GM23338 (cell line): ENCODE measurements around the gene CTBP2.

ENCODE experiments used
- CREB1 ChIP-seq: fragments of 250-450 bp; sonication (Bioruptor Pico); IDR thresholded peaks from 2 replicates; pipeline ENCODE4 v1.5.0; 2020; ENCODE audit warnings: low read depth, mild to moderate bottlenecking, moderate library complexity
- ETS1 ChIP-seq: IDR thresholded peaks from 2 replicates; pipeline ENCODE4 v1.6.1; 2016; ENCODE audit warnings: antibody characterized with exemption
- EZH2phosphoT487 ChIP-seq: fragments of 200-600 bp; sonication (generic); IDR thresholded peaks from one replicate; pipeline ENCODE4 v1.8.1; 2018; ENCODE audit warnings: antibody characterized with exemption; ENCODE audit not compliant: unreplicated experiment
- NANOG ChIP-seq: IDR thresholded peaks from 2 replicates; pipeline ENCODE4 v1.6.1; 2016; ENCODE audit warnings: antibody characterized with exemption, borderline replicate concordance
- TF ChIP-seq, protein P1 (sequence below), 2 experiments: fragments of 200-600 bp in 1 of 2; sonication (generic) in 1 of 2; conservative IDR thresholded peaks; 2 replicates each; pipeline versions ENCODE4 v1.5.1 to v1.6.1; 2016 to 2017; ENCODE audit warnings: antibody characterized with exemption in 2 of 2, low read depth in 2 of 2, mild to moderate bottlenecking in 2 of 2, moderate library complexity in 1 of 2

DNA sequence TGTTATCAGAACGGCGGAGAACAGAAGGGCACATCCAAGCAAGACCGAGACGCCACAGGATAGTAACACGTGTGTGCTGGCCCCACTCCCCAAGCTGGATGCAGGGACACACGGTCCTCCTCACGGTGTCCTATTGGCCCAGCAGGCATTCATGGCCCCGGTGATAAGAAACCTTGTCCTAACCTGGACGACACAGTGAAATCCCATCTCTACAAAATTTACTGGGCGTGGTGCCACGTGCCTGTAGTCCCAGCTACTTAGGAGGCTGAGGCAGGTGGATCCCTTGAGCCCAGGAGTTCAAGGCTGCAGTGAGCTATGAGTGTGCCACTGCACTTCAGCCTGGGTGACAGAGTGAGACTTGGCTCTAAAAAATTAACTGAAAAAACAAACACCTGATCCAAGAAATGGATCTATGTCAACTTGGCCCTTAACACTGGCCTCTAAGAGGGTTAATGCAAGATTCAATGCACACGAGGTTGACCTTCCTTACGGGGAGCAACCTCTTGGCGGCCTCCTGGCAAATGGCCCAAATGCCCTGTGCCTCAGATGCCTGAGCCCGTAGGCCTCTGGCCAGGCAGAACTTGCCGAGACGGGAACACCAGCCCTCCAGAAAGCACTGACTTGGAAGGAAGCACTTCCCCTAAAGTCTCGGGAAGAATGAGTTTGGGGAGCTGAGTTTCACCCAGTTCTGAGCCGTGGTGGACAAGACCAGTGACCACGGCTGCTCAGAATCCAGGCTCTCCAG, 146.1 kb downstream of the CTBP2 start:
- TF ChIP-seq, protein P1, sequence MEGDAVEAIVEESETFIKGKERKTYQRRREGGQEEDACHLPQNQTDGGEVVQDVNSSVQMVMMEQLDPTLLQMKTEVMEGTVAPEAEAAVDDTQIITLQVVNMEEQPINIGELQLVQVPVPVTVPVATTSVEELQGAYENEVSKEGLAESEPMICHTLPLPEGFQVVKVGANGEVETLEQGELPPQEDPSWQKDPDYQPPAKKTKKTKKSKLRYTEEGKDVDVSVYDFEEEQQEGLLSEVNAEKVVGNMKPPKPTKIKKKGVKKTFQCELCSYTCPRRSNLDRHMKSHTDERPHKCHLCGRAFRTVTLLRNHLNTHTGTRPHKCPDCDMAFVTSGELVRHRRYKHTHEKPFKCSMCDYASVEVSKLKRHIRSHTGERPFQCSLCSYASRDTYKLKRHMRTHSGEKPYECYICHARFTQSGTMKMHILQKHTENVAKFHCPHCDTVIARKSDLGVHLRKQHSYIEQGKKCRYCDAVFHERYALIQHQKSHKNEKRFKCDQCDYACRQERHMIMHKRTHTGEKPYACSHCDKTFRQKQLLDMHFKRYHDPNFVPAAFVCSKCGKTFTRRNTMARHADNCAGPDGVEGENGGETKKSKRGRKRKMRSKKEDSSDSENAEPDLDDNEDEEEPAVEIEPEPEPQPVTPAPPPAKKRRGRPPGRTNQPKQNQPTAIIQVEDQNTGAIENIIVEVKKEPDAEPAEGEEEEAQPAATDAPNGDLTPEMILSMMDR (conservative IDR thresholded peaks at IDR 0.05; ENCODE audit: low read depth in 2 of 2) = no peak
- no peak for TF ChIP-seq NANOG
- no peak for TF ChIP-seq EZH2phosphoT487
- no peak for TF ChIP-seq ETS1
- TF ChIP-seq CREB1 (CRISPR knock-in tag) = no peak
